Subcutaneous adipose tissue (tissue), 4 donors: Measurements from ENCODE around the gene PPCDC. TPM values are rescaled to one million over a fixed set of nuclear protein-coding genes. Genes with fewer than 3 reads are reported as not detected.

ENCODE experiments used
- total RNA-seq, 4 donors: library from RNA; depleted of rRNA; stranded (reverse); fragments of >200 nt; gene quantifications; one replicate each; pipeline ENCODE4 v1.1.0, GENCODE V29; 2016
- TF ChIP-seq, protein P1 (sequence below): fragments of 450-650 bp; IDR thresholded peaks from one replicate; pipeline ENCODE4 v1.5.1; 2016; ENCODE audit warnings: low read depth, mild to moderate bottlenecking, control low read depth, antibody characterized with exemption, moderate library complexity

The PPCDC gene
- total RNA-seq, 4 donors from 2014 or later: 10.5 to 20.2 (median 14.5) TPM

- TF ChIP-seq, protein P1, sequence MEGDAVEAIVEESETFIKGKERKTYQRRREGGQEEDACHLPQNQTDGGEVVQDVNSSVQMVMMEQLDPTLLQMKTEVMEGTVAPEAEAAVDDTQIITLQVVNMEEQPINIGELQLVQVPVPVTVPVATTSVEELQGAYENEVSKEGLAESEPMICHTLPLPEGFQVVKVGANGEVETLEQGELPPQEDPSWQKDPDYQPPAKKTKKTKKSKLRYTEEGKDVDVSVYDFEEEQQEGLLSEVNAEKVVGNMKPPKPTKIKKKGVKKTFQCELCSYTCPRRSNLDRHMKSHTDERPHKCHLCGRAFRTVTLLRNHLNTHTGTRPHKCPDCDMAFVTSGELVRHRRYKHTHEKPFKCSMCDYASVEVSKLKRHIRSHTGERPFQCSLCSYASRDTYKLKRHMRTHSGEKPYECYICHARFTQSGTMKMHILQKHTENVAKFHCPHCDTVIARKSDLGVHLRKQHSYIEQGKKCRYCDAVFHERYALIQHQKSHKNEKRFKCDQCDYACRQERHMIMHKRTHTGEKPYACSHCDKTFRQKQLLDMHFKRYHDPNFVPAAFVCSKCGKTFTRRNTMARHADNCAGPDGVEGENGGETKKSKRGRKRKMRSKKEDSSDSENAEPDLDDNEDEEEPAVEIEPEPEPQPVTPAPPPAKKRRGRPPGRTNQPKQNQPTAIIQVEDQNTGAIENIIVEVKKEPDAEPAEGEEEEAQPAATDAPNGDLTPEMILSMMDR: no peak
Measured at GRCh38 chr15:75033809-75034208, 10.4 kb downstream of the PPCDC start.

GRCh38 chr15:75034615-75035014 lies 11.2 kb downstream of the PPCDC start:
- TF ChIP-seq, protein P1: no peak

GRCh38 chr15:75036212-75036616 lies 12.8 kb downstream of the PPCDC start:
- TF ChIP-seq, protein P1: no peak

DNA sequence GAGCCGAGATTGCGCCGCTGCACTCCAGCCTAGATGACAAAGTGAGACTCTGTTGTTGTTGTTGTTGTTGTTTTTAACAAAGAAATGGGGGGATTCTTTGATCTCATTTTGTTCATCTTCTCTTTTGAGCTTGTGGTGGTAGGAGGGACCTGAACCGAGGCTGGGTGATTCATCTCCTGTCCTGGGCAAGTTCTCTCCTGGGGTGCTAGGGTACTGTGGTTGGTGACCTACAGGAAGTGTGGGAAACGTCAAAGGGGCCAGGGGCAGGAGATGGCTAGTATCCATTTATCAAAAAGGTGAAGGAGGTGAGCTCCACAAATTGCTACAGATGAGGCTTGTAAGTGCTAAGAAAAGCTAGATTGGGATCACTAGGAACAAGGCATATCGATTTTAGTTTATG lies 14.3 kb downstream of the PPCDC start:
- TF ChIP-seq, protein P1: no peak

DNA sequence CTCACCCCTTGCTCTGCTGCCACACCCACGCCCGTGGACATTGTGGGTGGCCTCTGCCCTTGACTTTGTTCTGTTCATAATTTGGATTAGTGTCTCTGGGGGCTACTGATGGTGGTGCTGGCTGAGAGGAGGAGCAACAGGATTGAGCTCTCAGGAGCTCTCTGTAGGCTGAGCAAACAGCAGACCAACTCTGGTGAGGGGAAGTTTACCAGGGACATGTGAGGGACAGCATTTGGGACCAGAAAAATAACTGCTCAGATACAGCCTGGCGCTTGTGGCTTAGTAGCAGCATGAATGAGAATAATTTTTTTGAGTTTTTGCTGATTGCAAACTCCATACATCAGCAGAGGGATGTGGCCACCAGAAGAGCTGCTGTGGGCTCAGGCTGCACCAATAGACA lies 14.8 kb downstream of the PPCDC start:
- TF ChIP-seq, protein P1: no peak

- TF ChIP-seq, protein P1: no peak
Measured at GRCh38 chr15:75042730-75043508, 19.5 kb downstream of the PPCDC start.

- TF ChIP-seq, protein P1: no peak
Measured at GRCh38 chr15:75043509-75044257, 20.3 kb downstream of the PPCDC start.
